NCI-H2107 (cell line): ENCODE data around the gene CBLN2.

Experiments
- DNase-seq: peaks from one replicate; lab custom pipeline; 2025; lab: John Stamatoyannopoulos, UW

Gene CBLN2

GRCh38 chr18:72544092-72544886 lies at the start of gene CBLN2:
TSS of gene CBLN2 (minus strand) at chr18:72544342. CDS start at chr18:72542160, 2,182 bp downstream.
- peak; percentile 85 for DNase-seq

DNA sequence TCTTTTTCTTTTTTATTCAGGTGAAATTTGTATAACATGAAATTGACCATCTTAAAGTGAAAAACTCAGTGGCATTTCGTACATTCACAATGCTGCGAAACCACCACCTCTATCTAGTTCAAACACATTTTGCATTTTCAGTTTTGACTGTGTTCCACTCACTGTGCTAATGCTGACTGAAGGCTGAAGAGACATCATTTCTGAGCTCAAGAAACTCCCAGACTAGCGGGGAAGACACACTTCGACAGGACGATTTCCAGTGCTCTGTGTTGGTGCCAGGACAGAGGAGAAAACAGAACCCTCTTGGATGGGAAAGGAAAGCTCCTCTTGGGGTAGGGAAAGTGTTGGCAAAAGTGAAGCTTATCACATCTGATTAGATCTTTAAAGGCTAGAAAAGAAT lies 44.2 kb upstream of the CBLN2 start:
- no peak for DNase-seq

DNA sequence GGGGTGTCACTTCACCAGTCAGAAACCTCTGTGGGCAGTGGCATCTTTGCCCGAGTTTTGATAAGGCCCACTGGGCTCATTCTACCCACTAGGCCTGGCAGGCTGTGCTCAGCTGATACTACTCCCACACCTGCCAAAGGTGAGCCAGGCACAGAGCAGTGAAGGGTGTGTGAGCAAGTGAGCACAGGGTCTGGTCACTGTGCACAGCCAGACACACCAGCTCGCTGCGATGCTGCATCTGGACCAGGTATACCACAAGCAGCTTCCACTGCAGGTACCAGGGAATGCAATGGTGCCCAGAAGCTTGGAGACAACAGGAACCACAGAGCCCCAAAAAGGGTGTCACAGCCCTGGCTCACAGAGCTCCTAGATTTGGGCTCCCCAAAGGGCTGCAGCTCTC lies 40.6 kb upstream of the CBLN2 start:
- no peak for DNase-seq

DNA sequence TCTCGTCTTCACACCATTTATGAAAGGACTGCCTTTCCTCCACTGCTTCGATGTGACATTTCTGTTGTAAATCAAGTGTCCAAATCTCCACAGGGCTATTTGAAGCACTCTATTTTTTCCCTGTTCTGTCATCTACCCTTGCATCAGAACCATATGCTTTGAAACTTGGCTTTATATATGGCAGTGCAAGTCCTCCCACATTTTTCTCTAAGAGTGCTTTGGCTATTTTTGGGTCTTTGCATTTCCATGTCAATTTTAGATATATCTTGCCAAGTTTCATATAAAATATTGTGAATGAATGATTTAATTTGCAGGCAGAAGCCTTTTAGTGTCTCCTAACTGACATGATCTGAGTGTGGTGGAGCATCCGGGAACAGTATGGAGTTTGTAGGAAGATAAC lies 37.8 kb upstream of the CBLN2 start:
- DNase-seq = no peak

DNA sequence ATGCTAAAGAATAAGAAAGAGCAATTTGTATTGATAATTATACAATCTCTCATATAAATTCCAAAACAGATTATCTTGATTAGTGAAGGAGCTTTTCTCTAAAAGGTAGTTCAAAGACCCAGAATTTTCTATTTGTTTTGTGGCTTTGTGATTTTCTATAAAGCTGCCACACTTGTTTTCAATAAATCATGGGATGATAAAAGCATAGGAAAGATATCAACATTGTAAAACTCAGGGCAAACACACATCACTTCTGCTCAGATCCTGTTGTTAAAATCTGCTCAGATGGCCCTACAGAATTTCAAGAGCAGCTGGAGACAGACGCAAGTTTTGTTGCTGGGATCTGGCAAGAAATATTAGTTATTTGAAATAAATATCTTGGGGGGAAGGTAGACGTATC lies 28.8 kb upstream of the CBLN2 start:
- no peak for DNase-seq

GRCh38 chr18:72566290-72566689 lies 22.1 kb upstream of the CBLN2 start:
- DNase-seq = no peak

GRCh38 chr18:72555968-72556367 lies 11.8 kb upstream of the CBLN2 start:
- DNase-seq = no peak

GRCh38 chr18:72555101-72555500 lies 11.0 kb upstream of the CBLN2 start:
- no peak for DNase-seq

DNA sequence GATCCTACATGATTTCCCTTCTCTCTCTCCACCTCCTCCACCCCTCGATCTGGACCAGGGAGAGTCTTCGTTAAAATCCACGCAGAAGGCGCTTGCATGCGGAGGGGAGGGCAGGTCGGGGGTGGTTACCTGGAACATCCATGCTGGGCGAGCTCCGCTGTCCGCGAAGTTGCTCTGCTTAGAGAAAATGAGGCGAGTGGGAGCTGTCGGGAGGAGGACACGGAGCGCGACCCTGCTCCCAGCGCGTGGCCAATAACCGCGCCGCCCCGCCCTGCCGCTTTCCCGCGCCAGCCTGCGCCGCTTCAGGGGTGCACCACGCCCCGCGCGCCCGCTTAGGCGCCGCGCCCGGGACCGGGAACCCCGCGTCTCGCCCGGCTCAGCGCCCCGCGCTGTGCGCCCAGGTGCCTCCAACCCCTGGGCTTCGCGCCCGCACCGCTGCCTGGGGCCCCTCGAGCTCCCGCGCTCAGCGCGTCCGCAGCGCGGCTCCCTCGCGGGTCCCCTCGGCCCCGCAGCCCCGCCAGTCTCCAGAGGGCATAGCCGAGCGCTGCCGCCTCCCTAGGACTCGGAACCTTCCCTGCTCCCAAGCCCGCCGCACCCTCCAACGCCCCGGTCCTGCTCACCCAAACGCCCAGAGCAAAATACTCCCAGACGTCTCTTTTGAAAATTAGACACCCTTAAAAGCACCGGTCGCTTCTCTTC lies 636 bp downstream of the CBLN2 start:
- peak; percentile 16 for DNase-seq

DNA sequence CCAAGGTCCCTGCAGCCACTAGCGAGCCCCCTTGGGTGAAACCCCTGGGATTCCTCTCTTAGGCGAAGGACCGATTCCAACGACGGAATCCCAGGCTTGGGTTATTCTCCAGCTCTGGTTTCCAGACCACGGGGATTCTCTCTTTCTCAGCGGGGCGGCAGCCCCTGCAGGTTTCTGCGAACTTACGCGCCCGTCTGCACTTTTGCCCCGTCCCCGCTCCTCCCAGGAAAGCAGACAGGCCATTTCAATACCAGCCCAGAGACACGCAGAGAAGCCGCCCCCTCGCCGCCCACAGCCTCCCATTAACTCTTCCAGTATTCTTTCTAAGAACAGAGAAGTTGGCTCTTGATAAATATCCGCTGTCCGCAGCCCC lies 1.2 kb downstream of the CBLN2 start:
- no peak for DNase-seq

DNA sequence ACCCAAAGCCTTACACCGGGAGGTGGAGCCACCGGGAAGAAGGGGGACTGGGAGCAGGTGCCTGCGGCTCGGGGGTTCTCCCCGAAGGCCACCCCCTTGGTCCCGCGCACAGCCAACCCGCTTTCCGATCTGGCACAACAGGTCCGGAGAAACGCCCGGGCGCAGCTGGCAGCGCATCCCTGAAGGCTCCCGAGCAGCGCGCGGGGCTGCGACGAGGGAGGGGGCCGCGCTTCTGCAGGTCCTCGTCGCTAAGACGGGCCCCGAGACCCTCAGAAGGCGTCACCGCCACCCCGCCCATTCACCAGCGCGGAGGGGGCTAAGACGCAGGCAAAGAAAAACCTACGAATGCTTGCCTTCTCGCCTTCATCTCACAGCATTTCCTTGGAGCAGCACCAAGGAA lies 1.8 kb downstream of the CBLN2 start:
- DNase-seq = no peak

- DNase-seq = peak; percentile 47
These were observed 2.2 kb downstream of the CBLN2 start for GRCh38 chr18:72541871-72542332.

DNA sequence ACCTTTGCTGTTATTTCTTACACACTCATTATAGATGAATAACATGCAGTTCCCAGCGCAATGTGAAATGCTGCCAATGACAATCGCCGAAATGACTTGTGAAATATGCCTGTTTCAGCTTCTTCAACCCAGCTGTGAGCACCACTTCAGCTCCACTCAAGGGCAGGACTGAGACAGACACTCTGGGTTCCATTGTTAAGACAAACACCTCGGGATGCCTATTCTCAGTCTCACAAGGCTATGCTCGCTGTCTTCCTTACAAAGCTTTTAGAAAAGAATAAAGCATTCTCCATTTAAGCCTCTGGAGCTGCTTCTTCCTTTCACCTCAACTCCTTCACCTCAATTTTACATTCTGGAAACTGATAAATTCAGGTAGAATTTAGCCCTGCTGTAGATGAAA lies 4.2 kb downstream of the CBLN2 start:
- no peak for DNase-seq

DNA sequence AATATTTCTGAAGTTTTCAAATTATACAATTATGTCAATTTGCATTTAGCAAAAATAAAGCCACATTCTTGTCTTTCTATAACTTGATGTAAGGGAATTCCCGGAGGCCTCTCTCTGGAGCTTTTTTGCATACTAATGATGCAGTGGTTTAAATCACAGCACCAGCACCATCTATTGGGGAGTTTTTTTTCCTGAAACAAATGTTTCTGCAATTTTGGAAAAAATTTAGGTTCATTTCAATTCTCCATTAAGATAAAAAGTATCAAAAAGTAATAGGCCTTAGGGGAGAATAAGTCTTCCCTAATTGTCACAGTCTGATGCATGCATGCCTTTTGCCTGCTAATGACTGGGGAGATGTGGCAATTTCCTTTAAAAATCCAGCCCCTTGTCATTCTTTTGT lies 13.5 kb downstream of the CBLN2 start:
- DNase-seq = no peak

DNA sequence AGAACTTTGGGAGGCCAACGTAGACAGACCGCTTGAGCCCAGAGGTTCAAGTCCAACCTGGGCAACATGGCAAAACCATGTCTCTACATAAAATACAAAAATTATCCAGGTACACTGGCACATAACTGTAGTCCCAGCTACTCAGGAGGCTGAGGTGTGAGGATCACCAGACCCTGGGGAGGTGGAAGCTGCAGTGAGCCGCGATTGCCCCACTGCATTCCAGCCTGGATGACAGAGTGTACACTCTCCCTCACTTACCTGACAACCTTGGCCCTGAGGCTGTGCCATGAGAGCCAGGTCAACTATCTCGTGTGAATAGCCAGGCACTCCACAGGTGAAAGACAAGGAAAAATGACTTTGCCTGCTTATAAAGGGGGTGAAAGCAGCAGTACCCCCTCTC lies 39.3 kb downstream of the CBLN2 start:
- DNase-seq = no peak

- no peak for DNase-seq
These were observed 41.3 kb downstream of the CBLN2 start for GRCh38 chr18:72502671-72503431.

DNA sequence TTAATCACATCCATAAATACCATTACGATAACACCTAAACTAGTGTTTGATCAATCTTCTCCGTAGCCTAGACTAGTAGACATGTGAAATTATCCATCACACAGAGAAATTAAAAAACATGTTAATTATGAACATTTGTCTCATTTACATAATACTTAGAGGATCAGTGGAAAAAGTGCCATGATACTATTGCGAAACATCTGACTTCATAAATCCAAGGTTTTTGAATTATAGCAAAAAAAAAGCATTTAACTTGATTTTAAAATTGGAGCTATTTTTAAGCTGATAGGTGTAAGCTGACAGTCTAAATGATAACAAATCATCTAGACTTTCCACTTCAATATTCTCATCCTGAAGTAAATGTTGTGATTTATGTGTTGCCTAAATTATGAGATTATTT lies 51.6 kb downstream of the CBLN2 start:
- DNase-seq = no peak
